RCC 7860 (cell line): ENCODE measurements around the gene STK32C.

Source experiments
- DNase-seq: peaks from one replicate; pipeline ENCODE4 v3.0.0-alpha.2; 2015; ENCODE audit warnings: low spot score
- FAIRE-seq: peaks from 2 replicates; lab custom pipeline; 2012; peaks lifted over from hg19 to GRCh38; lab: Jason Lieb, UNC

The STK32C gene

GRCh38 chr10:132289439-132289838, 18.3 kb downstream of the STK32C start:
- DNase-seq (no peak), FAIRE-seq (no peak)

- DNase-seq, result no peak
- no peak for FAIRE-seq
These were observed 24.0 kb downstream of the STK32C start for GRCh38 chr10:132283604-132284382.

- no peak for DNase-seq
- no peak for FAIRE-seq
These were observed 24.8 kb downstream of the STK32C start for GRCh38 chr10:132282667-132283603.

GRCh38 chr10:132281915-132282666, 25.7 kb downstream of the STK32C start:
- no peak for FAIRE-seq
- DNase-seq, result no peak

GRCh38 chr10:132280646-132281074, 27.1 kb downstream of the STK32C start:
- no peak for DNase-seq
- no peak for FAIRE-seq

GRCh38 chr10:132279873-132280645, 27.7 kb downstream of the STK32C start:
- no peak for FAIRE-seq
- DNase-seq, result no peak

GRCh38 chr10:132277311-132277741, 30.4 kb downstream of the STK32C start:
- DNase-seq, result no peak
- FAIRE-seq, result no peak

DNA sequence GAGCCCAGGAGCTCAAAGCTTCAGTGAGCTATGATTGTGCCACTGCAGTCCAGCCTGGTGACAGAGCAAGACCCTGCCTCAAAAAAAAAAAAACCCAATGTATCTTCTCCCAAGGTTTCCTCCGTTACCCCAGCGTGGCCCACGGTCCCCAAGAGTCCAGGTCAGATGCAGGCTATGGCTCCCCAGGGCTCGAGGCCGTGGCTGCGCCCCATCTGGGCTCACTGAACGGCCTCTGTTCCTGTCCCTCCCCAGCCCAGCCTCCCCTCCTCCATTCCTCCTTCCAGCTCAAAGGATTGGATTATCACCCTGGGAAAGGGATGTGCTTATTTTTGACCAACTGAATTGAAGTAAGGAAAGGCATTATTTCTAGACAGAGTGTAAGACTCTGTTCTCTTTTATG, 31.0 kb downstream of the STK32C start:
- DNase-seq (no peak), FAIRE-seq (no peak)

- FAIRE-seq (no peak), DNase-seq (no peak)
These were observed 31.5 kb downstream of the STK32C start for GRCh38 chr10:132276179-132276675.

DNA sequence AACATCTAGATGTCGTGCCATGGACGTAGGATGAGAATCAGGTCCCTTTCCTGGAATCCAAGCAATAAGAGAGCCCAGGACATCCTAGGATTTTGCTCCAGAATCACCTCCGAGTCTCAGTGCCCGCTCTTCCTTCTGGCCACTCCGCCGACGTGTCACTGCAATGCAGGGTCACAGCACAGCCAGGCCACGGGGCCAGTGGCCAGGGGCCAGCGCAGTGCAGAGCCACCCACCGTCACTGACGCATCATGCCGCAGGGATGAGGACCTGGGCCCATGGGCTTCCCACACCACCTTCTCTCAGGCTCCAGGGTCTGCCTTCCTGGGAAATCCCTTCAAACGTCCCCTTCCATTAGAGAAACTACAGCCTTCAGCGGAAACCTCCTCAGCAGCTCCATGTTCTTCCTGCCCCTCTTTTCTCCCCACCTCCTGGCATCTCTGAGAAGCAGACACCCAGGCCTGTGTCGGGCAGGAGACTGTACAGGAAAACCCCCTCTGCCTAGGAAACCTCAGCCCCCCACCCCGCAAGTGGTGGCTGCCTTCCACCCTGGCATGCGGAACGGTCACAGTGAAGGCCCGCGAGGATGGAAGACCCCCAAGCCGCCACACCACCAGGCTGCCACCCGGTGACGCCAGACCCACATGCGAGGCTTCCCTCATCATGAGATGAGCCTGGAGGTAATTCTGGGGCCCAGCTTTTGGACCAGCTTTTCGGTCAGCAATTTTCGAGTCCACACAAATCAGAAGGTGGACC, 32.1 kb downstream of the STK32C start:
- DNase-seq (no peak), FAIRE-seq (no peak)

GRCh38 chr10:132274986-132275385, 32.8 kb downstream of the STK32C start:
- no peak for DNase-seq
- no peak for FAIRE-seq

DNA sequence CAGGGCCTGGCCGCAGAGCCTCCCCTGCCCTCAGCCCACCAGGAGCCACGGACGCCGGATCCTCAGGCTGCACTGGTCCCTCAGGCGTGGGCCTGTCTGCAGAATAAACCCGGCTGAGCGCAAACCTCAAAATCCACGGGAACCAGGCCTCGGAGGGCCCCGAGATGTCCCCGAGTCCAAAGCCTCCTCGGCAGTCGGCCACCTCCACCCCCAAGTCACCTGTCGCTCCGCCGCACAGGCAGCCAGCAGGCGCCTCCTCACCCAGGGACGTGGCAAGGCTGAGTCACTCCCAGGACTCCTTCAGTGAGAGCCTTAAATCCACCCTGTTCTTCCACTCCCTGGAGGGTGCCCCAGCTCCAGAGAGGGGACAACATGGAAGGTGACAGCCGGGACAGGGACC, 33.2 kb downstream of the STK32C start:
- DNase-seq (no peak), FAIRE-seq (no peak)

GRCh38 chr10:132273966-132274365, 33.8 kb downstream of the STK32C start:
- DNase-seq (no peak), FAIRE-seq (no peak)

GRCh38 chr10:132273304-132273944, 34.3 kb downstream of the STK32C start:
- DNase-seq (no peak), FAIRE-seq (no peak)

DNA sequence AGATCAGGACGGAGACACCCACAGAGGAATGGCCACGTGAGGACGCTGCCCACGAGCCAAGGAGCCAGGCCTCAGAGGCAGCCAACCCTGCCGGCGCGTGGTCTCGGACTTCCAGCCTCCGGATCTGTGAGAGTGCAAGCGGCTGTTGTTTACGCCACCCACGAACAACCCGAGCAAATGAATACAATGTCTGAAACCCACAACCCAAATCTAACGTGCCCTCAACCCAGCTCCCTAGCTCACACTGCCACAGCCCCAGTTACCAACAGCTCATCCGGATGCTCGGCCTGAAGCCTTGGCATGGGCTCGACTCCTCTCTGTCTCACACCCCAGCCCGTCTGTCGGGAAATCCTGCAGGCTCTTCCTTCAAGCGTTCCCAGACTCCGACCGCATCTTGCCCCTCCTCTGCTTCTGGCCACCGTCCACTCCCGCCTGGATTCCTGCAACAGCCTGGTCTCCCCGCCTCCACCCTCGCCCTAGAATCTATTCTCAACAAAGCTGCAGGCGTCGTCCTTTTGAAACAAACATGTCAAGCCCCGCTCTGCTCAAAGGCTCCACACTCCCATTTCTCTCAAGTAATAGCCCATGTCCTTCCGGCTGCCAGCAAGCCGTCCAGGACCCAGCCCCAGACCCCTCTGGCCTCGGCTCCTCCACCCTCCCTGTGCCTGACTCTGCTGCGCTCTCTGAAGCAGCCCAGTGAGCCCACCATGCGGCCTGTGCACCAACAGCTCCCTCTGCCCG, 35.3 kb downstream of the STK32C start:
- FAIRE-seq, result no peak
- DNase-seq, result no peak

DNA sequence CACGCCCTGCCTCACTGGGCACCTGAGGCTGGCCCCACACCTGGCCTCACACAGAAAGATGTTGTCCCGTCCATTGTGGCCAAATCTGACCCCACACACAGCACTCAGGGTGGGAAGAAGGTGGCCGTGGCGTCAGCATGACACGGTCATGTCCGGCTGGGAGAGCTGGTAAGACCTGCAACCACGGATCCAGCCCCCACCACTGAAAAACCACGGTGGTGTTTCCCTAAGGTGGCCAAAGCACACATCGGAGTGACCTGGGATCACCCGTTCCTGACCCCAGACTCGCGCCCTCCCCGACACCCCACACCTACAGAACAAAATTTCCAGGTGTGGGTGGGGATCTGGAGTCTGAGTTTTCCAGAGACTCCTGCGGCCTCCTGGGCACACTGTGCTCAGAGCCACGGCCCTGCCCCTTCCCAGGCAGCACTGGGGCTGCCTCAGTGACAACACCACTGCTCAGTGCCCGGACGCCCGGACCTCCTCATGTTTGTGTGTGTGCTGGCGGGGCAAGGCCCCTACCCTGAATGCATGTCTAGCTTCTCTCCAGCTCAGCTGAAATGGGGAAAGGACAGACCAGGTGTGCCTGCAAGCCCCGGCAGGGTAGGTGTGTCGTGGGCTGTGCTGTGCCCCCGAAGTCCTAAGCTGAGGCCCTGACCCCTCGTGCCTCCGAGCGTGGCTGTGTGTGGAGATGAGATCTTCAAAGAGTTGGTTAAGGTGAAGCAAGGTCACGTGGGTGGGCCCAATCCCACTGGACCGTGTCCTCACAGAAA, 36.1 kb downstream of the STK32C start:
- DNase-seq (no peak), FAIRE-seq (no peak)

GRCh38 chr10:132270721-132271457, 36.9 kb downstream of the STK32C start:
- FAIRE-seq (no peak), DNase-seq (no peak)
